CD4-positive, alpha-beta T cell treated with Interleukin-1 beta for 1 hour (primary cell): ENCODE measurements around the gene TAF11L3.
"Not testable (repeated sequence)": the region's sequence is repeated elsewhere in the genome, so short reads cannot be mapped to it uniquely, and the experiment has no call there.

Source experiments
- DNase-seq, 2 donors: peaks; one replicate each; pipeline ENCODE4 v3.0.0-alpha.2; 2020 to 2022

The TAF11L3 gene

GRCh38 chr5:17518067-17518466 is at the start of gene TAF11L3:
TAF11L3 (plus strand) TSS chr5:17518367.
- not testable (repeated sequence) for DNase-seq

DNA sequence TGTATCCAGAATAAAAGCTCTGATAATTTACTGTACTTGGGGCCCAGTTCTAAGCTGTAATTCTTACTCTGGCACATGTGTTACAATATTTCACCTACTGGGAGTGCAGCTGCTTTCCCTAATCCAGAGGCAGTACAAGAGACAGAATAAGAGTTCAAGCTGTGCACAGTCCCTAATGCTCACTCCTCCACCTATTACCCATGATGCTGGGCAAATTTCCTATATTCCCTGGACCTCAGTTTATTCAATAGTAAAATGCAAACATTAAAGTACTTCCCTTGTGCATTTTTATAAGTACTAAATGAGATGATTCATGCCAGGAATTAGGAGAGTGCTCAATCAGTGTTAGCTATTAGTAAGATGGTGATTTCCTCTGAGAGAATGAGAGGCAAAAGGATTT is 48.1 kb upstream of the TAF11L3 start:
- no peak for DNase-seq

DNA sequence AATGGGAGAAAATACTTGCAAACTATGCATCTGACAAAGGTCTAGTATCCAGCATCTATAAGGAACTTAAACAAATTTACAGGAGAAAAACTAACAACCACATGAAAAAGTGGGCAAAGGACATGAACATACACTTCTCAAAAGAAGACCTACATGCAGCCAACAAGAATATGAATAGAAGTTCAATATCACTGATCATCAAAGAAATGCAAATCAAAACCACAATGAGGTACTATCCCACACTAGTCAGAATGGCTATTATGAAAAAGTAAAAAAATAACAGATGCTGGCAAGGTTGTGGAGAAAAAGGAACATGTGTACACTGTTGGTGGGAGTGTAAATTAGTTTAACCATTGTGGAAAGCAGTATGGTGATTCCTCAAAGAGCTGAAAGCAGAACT is 43.1 kb upstream of the TAF11L3 start:
- not testable (repeated sequence) for DNase-seq

GRCh38 chr5:17477043-17477442 is 41.1 kb upstream of the TAF11L3 start:
- no peak for DNase-seq

GRCh38 chr5:17477573-17478265 is 40.4 kb upstream of the TAF11L3 start:
- no peak for DNase-seq

DNA sequence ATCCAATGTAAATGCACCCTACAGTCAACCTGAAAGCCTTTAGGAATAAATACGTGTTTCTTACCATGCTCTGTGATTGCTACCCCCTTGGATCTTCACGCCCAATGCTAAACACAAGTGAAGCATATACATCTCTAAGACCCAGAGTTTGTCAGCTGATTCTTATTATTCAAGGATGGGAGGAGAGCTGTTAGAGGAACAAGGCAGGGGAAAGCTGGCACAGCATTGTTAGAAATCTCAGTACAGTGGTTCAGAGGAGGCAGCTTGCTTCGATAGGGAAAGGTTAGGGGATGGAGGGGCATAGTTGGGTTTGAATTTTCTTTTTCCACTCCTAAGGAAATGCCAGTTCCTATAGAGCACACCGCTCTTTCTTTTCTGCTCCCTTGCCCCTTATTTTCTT is 36.8 kb upstream of the TAF11L3 start:
- no peak for DNase-seq

- DNase-seq = no peak
Observed at GRCh38 chr5:17482790-17483189, 35.4 kb upstream of the TAF11L3 start.

- DNase-seq = not testable (repeated sequence)
Observed at GRCh38 chr5:17486464-17487173, 31.5 kb upstream of the TAF11L3 start.

GRCh38 chr5:17487174-17487512 is 31.0 kb upstream of the TAF11L3 start:
- no peak for DNase-seq

DNA sequence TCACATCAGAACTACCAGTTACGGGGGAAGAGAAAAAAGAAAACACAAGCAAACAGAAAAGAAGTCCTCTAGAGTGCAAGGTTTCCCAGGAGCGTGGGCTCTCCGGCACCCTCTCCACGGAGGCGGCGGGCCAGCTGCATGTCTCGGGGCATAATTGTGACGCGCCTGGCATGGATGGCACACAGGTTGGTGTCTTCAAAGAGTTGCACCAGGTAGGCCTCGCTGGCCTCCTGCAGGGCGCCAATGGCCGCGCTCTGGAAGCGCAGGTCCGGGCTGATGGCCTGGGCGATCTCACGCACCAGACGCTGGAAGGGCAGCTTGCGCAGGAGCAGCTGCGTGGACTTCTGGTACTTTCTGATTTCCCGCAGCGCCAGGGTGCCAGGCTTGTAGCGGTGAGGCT is 26.9 kb upstream of the TAF11L3 start:
- DNase-seq = not testable (repeated sequence)

- no peak for DNase-seq
Observed at GRCh38 chr5:17492770-17493169, 25.4 kb upstream of the TAF11L3 start.

DNA sequence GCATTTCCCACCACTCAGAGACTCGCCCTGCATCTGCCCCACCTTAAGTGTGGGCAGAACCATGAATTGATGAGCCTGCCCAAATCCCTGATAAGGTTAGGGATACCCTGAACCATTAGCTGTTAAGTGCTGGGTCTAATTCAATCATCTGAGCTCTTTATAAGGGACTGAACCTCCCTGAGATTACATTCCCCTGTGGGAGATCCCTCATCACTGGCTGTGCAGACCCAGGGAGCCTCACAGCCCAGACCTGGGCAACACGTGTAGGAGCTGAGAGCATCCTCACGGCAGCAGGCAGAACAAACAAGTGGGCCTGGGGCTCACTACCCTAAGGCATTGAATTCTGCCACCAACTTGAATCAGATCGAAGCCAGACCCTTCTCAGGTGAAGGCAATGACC is 20.7 kb upstream of the TAF11L3 start:
- no peak for DNase-seq

DNA sequence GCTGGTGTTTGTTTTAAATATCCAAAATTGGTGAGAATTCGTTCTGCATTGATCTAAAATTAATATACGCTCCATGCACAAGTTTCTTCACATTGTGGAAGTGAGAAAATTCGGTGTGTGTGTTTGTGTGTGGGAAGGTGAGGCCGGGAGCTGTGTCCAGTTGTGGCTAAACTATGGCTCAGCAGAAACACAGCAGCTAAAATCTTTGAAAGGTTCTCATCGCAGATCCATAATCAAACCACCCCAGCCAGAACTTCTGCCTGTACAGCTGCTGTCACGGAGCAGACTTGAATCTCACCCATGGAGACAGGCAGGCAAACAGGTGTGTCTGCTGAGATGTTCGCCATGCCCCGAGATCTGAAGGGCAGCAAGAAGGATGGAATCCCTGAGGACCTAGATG is 20.2 kb upstream of the TAF11L3 start, which contains the start of gene TAF11L2:
Gene TAF11L2 (plus strand): TSS at position 301 of the 400 bp plus-strand sequence.
- DNase-seq = not testable (repeated sequence)

DNA sequence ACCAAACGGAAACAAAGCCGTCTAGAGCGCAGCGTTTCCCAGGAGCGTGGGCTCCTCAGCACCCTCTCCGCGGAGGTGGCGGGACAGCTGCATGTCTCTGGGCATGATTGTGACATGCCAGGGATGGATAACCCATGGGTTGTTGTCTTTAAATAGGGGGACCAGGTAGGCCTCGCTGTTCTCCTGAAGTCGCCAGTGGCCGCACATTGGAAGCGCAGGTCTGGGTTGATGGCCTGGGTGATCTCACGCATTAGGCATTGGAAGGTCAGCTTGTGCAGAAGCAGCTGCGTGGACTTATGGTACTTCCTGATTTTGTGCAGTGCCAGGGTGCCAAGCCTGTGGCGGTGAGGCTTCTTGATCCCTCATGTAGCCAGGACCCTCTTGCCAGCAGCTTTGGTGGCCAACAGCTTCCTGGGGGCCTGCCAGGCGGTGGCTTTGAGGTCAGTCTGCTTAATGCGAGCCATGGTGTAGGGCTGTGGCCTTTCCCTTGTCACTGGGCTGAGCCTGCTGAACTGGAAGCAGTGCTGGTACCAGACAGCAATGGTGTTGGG is 6.3 kb upstream of the TAF11L3 start:
- no peak for DNase-seq

- not testable (repeated sequence) for DNase-seq
Observed at GRCh38 chr5:17517526-17517925, 641 bp upstream of the TAF11L3 start.

GRCh38 chr5:17519508-17519907 is 1.3 kb downstream of the TAF11L3 start:
- not testable (repeated sequence) for DNase-seq

GRCh38 chr5:17521501-17521900 is 3.3 kb downstream of the TAF11L3 start, which contains the start of gene TAF11L4:
TAF11L4 (plus strand) TSS chr5:17521801.
- not testable (repeated sequence) for DNase-seq

DNA sequence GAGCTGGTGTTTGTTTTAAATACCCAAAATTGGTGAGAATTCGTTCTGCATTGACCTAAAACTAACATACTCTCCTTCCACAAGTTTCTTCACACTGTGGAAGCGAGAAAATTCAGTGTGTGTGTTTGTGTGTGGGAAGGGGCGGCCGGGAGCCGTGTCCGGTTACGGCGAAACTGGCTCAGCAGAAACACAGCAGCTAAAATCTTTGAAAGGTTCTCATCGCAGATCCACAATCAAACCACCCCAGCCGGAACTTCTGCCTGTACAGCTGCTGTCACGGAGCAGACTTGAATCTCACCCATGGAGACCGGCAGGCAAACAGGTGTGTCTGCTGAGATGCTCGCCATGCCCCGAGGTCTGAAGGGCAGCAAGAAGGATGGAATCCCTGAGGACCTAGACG is 6.8 kb downstream of the TAF11L3 start, which contains the start of gene TAF11L5:
Gene TAF11L5 (plus strand): TSS at position 301 of the 400 bp plus-strand sequence.
- DNase-seq = not testable (repeated sequence)

- DNase-seq = peak; percentile 5 to 10
Observed at GRCh38 chr5:17526504-17526903, 8.3 kb downstream of the TAF11L3 start.

- DNase-seq = not testable (repeated sequence)
Observed at GRCh38 chr5:17528369-17528768, 10.2 kb downstream of the TAF11L3 start, which contains the start of gene TAF11L6. TAF11L6 (plus strand) TSS chr5:17528669.
